ENCODE results near the gene ERMP1. TPM values are rescaled to one million over a fixed set of nuclear protein-coding genes. Genes with fewer than 3 reads are reported as not detected.

ERMP1 gene
- total and polyA plus RNA-seq, 2 donors (not counting 1 experiment from before 2014, with no cell fraction given) = 4.9 to 10.6 TPM

DNA sequence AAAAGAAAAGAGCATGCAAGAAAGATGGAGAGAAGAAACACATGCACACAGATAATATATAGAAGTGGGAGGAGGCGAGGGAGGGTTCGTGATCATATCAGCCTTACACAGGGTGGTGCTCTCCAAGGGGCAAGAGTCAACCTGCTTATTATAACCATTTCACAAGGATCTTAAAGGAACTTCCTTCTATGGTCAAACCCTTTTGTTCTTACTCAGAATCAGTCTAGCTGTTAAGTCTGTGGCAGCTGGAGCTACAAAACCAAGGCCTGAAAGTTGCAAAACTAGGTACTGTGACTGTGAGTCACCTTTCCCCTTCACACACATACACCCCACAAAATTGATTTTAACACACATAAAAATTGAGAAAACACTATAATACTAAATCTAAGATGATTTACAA is 18.5 kb upstream of the ERMP1 start:
- Histone ChIP-seq H3K27me3 (replicated peaks in 1 of 4; ENCODE audit: control extremely low read depth in 1 of 4, control insufficient read depth in 3 of 4, insufficient read depth in 4 of 4, low read length in 3 of 4) (no peaks in the 10 kb centered on the region), H3K9me3 (ENCODE audit: control extremely low read depth in 1 of 3, control insufficient read depth in 2 of 3, insufficient read depth in 1 of 3, low read length in 2 of 3) (no peaks in the 10 kb centered on the region), H3K4me3 (ENCODE audit: control extremely low read depth in 1 of 5, extremely low read depth in 1 of 5, insufficient read depth in 1 of 5, low read depth in 2 of 5, low read length in 4 of 5) (no peak overlapping the region), H3K27ac (ENCODE audit: low read length in 2 of 2) (no peak overlapping the region), H3K4me1 (ENCODE audit: control insufficient read depth in 2 of 2, insufficient read depth in 2 of 2, low read length in 2 of 2) (no peaks in the 10 kb centered on the region), H4K20me1 (ENCODE audit: control insufficient read depth, insufficient read depth, low read length, poor library complexity, severe bottlenecking) (no peaks in the 10 kb centered on the region), H3K9ac (ENCODE audit: low read length) (no peak overlapping the region), H3K79me2 (ENCODE audit: control insufficient read depth, insufficient read depth, low read length) (no peaks in the 10 kb centered on the region), H2AFZ (ENCODE audit: insufficient read depth, low read depth, low read length, poor library complexity, severe bottlenecking) (no peak overlapping the region), H3K4me2 (replicated peaks; ENCODE audit: low read depth, low read length, poor library complexity, severe bottlenecking) (no peak overlapping the region), H3K36me3 (replicated peaks in 1 of 2; ENCODE audit: control extremely low read depth in 1 of 2, control insufficient read depth in 1 of 2, extremely low read depth in 1 of 2, insufficient read depth in 2 of 2, low read length in 1 of 2) (peaks cover 0 to 3% of the 10 kb centered on the region in 2 experiments)
- no CpG with 5 or more reads among the region's 2 CpGs for WGBS (ENCODE audit: insufficient coverage)
- Mint-ChIP-seq H3K9me3 (ENCODE audit: insufficient read depth) (no peaks in the 10 kb centered on the region), H3K27ac (no peak overlapping the region), H3K4me3 (no peak overlapping the region), H3K4me1 (no peaks in the 10 kb centered on the region), H3K27me3 (no peaks in the 10 kb centered on the region)
- no peak for TF ChIP-seq EZH2 (IDR thresholded peaks at IDR 0.05; ENCODE audit: borderline replicate concordance, insufficient read depth, low read depth, low read length, poor library complexity, severe bottlenecking)
- TF ChIP-seq, protein P1, sequence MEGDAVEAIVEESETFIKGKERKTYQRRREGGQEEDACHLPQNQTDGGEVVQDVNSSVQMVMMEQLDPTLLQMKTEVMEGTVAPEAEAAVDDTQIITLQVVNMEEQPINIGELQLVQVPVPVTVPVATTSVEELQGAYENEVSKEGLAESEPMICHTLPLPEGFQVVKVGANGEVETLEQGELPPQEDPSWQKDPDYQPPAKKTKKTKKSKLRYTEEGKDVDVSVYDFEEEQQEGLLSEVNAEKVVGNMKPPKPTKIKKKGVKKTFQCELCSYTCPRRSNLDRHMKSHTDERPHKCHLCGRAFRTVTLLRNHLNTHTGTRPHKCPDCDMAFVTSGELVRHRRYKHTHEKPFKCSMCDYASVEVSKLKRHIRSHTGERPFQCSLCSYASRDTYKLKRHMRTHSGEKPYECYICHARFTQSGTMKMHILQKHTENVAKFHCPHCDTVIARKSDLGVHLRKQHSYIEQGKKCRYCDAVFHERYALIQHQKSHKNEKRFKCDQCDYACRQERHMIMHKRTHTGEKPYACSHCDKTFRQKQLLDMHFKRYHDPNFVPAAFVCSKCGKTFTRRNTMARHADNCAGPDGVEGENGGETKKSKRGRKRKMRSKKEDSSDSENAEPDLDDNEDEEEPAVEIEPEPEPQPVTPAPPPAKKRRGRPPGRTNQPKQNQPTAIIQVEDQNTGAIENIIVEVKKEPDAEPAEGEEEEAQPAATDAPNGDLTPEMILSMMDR (IDR thresholded peaks at IDR 0.05) = no peak
- ChIA-PET CTCF (interaction anchor here (1.2 kb wide), 1 partner anchor 35 kb away, joined by 3 read pairs; no protein-coding TSS in a partner anchor), POLR2A (no interaction called here)
- intact Hi-C loops (cut with micrococcal nuclease) = no loop called here
- DNase-seq (no peak), ATAC-seq (ENCODE audit: low read depth) (no peak)

DNA sequence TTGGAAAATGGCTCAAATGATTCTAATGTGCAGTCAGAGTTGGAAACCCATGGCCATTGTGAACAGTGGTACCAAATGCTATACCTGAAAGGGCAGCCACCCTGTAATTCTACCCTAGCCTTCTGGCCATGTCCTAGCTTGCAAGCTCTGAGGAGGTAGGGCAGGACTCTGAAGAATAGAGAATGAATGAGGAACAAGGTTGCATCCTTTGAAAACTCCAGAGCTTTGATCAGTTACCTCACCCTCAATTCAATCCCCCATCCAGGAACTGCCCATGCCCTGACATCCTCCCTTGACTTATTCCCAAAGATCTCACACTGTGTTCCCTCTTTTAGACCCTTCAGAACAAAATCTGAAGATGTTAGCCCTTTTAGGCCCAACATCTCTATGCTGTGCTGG is 17.8 kb upstream of the ERMP1 start:
- no peak for DNase-seq
- Histone ChIP-seq H3K4me3 (ENCODE audit: control extremely low read depth in 1 of 5, extremely low read depth in 1 of 5, insufficient read depth in 1 of 5, low read depth in 2 of 5, low read length in 4 of 5) (no peak overlapping the region), H3K4me2 (replicated peaks; ENCODE audit: low read depth, low read length, poor library complexity, severe bottlenecking) (no peak overlapping the region), H3K9me3 (ENCODE audit: control extremely low read depth in 1 of 3, control insufficient read depth in 2 of 3, insufficient read depth in 1 of 3, low read length in 2 of 3) (no peaks in the 10 kb centered on the region), H3K4me1 (ENCODE audit: control insufficient read depth in 2 of 2, insufficient read depth in 2 of 2, low read length in 2 of 2) (no peaks in the 10 kb centered on the region), H3K36me3 (replicated peaks in 1 of 2; ENCODE audit: control extremely low read depth in 1 of 2, control insufficient read depth in 1 of 2, extremely low read depth in 1 of 2, insufficient read depth in 2 of 2, low read length in 1 of 2) (peaks cover 0 to 3% of the 10 kb centered on the region in 2 experiments), H3K27me3 (replicated peaks in 1 of 4; ENCODE audit: control extremely low read depth in 1 of 4, control insufficient read depth in 3 of 4, insufficient read depth in 4 of 4, low read length in 3 of 4) (no peaks in the 10 kb centered on the region), H2AFZ (ENCODE audit: insufficient read depth, low read depth, low read length, poor library complexity, severe bottlenecking) (no peak overlapping the region), H3K27ac (ENCODE audit: low read length in 2 of 2) (no peak overlapping the region), H4K20me1 (ENCODE audit: control insufficient read depth, insufficient read depth, low read length, poor library complexity, severe bottlenecking) (no peaks in the 10 kb centered on the region), H3K9ac (ENCODE audit: low read length) (no peak overlapping the region), H3K79me2 (ENCODE audit: control insufficient read depth, insufficient read depth, low read length) (no peaks in the 10 kb centered on the region)
- ChIA-PET CTCF (no interaction called here), POLR2A (no interaction called here)
- TF ChIP-seq, protein P1 (IDR thresholded peaks at IDR 0.05) = no peak
- no peak for TF ChIP-seq EZH2 (IDR thresholded peaks at IDR 0.05; ENCODE audit: borderline replicate concordance, insufficient read depth, low read depth, low read length, poor library complexity, severe bottlenecking)
- Mint-ChIP-seq H3K9me3 (ENCODE audit: insufficient read depth) (no peaks in the 10 kb centered on the region), H3K27me3 (no peaks in the 10 kb centered on the region), H3K27ac (no peak overlapping the region), H3K4me1 (no peaks in the 10 kb centered on the region), H3K4me3 (no peak overlapping the region)
- ATAC-seq (ENCODE audit: low read depth) = no peak
- intact Hi-C loops (cut with micrococcal nuclease) = no loop called here
